GM23338 (cell line): ENCODE measurements around the gene RPTOR. TPM values are rescaled to one million over a fixed set of nuclear protein-coding genes. Genes with fewer than 3 reads are reported as not detected.

ENCODE experiments used
- ATAC-seq: fragments of 200-7000 bp; cut with Tn5 transposase; 3 replicates; pipeline ENCODE4 v1.9.1; 2020
- DNase-seq: peaks from one replicate; pipeline ENCODE4 v3.0.0-alpha.2; 2015; ENCODE audit warnings: low spot score
- H2AFZ ChIP-seq: fragments of 200-600 bp; sonication (generic); 2 replicates; pipeline ENCODE4 v1.8.0; 2016; ENCODE audit warnings: antibody characterized with exemption, mild to moderate bottlenecking, moderate library complexity
- H3F3A ChIP-seq: fragments of 200-600 bp; sonication (generic); replicated peaks from 2 replicates; pipeline ENCODE4 v1.8.0; 2017; ENCODE audit warnings: antibody characterized with exemption, mixed run types, low read depth
- H3K27ac ChIP-seq: fragments of 200-600 bp; sonication (generic); 2 replicates; pipeline ENCODE4 v1.6.1; 2016; ENCODE audit warnings: low read depth
- H3K27me3 ChIP-seq: fragments of 200-600 bp; sonication (generic); 2 replicates; pipeline ENCODE4 v1.8.0; 2016; ENCODE audit warnings: mild to moderate bottlenecking, mixed run types, moderate library complexity; ENCODE audit not compliant: insufficient read depth
- H3K36me3 ChIP-seq: fragments of 200-600 bp; sonication (generic); 2 replicates; pipeline ENCODE4 v1.8.0; 2016; ENCODE audit warnings: mild to moderate bottlenecking; ENCODE audit not compliant: insufficient read depth
- H3K4me1 ChIP-seq: fragments of 200-600 bp; sonication (generic); 2 replicates; pipeline ENCODE4 v1.8.0; 2016; ENCODE audit warnings: mild to moderate bottlenecking, moderate library complexity; ENCODE audit not compliant: insufficient read depth
- H3K4me2 ChIP-seq: fragments of 200-600 bp; sonication (generic); 2 replicates; pipeline ENCODE4 v1.7.1; 2017; ENCODE audit warnings: mixed run types
- H3K4me3 ChIP-seq: fragments of 200-600 bp; sonication (generic); 2 replicates; pipeline ENCODE4 v1.6.1; 2016; ENCODE audit warnings: mixed run types
- H3K79me2 ChIP-seq: fragments of 200-600 bp; sonication (generic); replicated peaks from 2 replicates; pipeline ENCODE4 v1.8.0; 2017; ENCODE audit warnings: mild to moderate bottlenecking; ENCODE audit not compliant: insufficient read depth
- H3K9me2 ChIP-seq: fragments of 200-600 bp; sonication (generic); 2 replicates; pipeline ENCODE4 v1.8.0; 2017; ENCODE audit not compliant: insufficient read depth
- H4K20me1 ChIP-seq: fragments of 200-600 bp; sonication (generic); replicated peaks from 2 replicates; pipeline ENCODE4 v1.8.0; 2017; ENCODE audit warnings: mild to moderate bottlenecking; ENCODE audit not compliant: insufficient read depth
- H3K27ac Mint-ChIP-seq: 2 replicates; pipeline ENCODE4 v1.8.0; 2020; ENCODE audit warnings: inconsistent platforms, mild to moderate bottlenecking, moderate library complexity, mixed read lengths
- H3K27me3 Mint-ChIP-seq: 3 replicates; pipeline ENCODE4 v1.8.0; 2022; ENCODE audit warnings: low read depth, mild to moderate bottlenecking, moderate library complexity, mixed read lengths, inconsistent platforms; ENCODE audit not compliant: insufficient read depth, poor library complexity
- H3K36me3 Mint-ChIP-seq: 3 replicates; pipeline ENCODE4 v1.8.0; 2021; ENCODE audit warnings: low read depth, mild to moderate bottlenecking, inconsistent platforms, moderate library complexity, mixed read lengths
- H3K4me1 Mint-ChIP-seq: 3 replicates; pipeline ENCODE4 v1.8.0; 2020; ENCODE audit warnings: mild to moderate bottlenecking, inconsistent platforms, mixed read lengths
- H3K4me3 Mint-ChIP-seq: 3 replicates; pipeline ENCODE4 v1.8.0; 2021; ENCODE audit warnings: moderate library complexity, mild to moderate bottlenecking, inconsistent platforms, mixed read lengths
- H3K9me3 Mint-ChIP-seq: 3 replicates; pipeline ENCODE4 v1.8.0; 2020; ENCODE audit warnings: moderate library complexity, mild to moderate bottlenecking, inconsistent platforms, mixed read lengths
- CREB1 ChIP-seq: fragments of 250-450 bp; sonication (Bioruptor Pico); IDR thresholded peaks from 2 replicates; pipeline ENCODE4 v1.5.0; 2020; ENCODE audit warnings: low read depth, mild to moderate bottlenecking, moderate library complexity
- CTCF ChIP-seq, 2 experiments: fragments of 200-600 bp in 1 of 2; sonication (generic) in 1 of 2; conservative IDR thresholded peaks; 2 replicates each; pipeline versions ENCODE4 v1.5.1 to v1.6.1; 2016 to 2017; ENCODE audit warnings: antibody characterized with exemption in 2 of 2, low read depth in 2 of 2, mild to moderate bottlenecking in 2 of 2, moderate library complexity in 1 of 2
- ETS1 ChIP-seq: IDR thresholded peaks from 2 replicates; pipeline ENCODE4 v1.6.1; 2016; ENCODE audit warnings: antibody characterized with exemption
- EZH2 ChIP-seq: fragments of 200-600 bp; sonication (generic); IDR thresholded peaks from one replicate; pipeline ENCODE4 v1.8.0; 2017; ENCODE audit warnings: antibody characterized with exemption, mild to moderate bottlenecking, low read depth; ENCODE audit not compliant: unreplicated experiment
- EZH2phosphoT487 ChIP-seq: fragments of 200-600 bp; sonication (generic); IDR thresholded peaks from one replicate; pipeline ENCODE4 v1.8.1; 2018; ENCODE audit warnings: antibody characterized with exemption; ENCODE audit not compliant: unreplicated experiment
- JUNB ChIP-seq: IDR thresholded peaks from one replicate; pipeline ENCODE4 v1.6.1; 2016; ENCODE audit warnings: antibody characterized with exemption; ENCODE audit not compliant: unreplicated experiment
- NANOG ChIP-seq: IDR thresholded peaks from 2 replicates; pipeline ENCODE4 v1.6.1; 2016; ENCODE audit warnings: antibody characterized with exemption, borderline replicate concordance
- POLR2AphosphoS5 ChIP-seq: IDR thresholded peaks from 2 replicates; pipeline ENCODE4 v1.6.1; 2016; ENCODE audit warnings: antibody characterized with exemption, low read depth
- REST ChIP-seq: IDR thresholded peaks from one replicate; pipeline ENCODE4 v1.6.1; 2018; ENCODE audit warnings: antibody characterized with exemption; ENCODE audit not compliant: unreplicated experiment
- STAT1 ChIP-seq: IDR thresholded peaks from one replicate; pipeline ENCODE4 v1.6.1; 2016; ENCODE audit warnings: antibody characterized with exemption; ENCODE audit not compliant: unreplicated experiment
- ZNF114 ChIP-seq: fragments of 250-450 bp; sonication (Bioruptor Pico); IDR thresholded peaks from 2 replicates; pipeline ENCODE4 v1.5.0; 2020; ENCODE audit warnings: mild to moderate bottlenecking, moderate library complexity
- ZNF331 ChIP-seq: fragments of 250-450 bp; sonication (Bioruptor Pico); IDR thresholded peaks from 2 replicates; pipeline ENCODE4 v1.5.0; 2020; ENCODE audit warnings: low read depth, mild to moderate bottlenecking, moderate library complexity
- ZNF462 ChIP-seq: fragments of 250-450 bp; sonication (Bioruptor Pico); IDR thresholded peaks from 2 replicates; pipeline ENCODE4 v1.5.0; 2020; ENCODE audit warnings: mild to moderate bottlenecking, moderate library complexity
- polyA plus RNA-seq: library from polyadenylated mRNA; unstranded; fragments of >200 nt; fragmentation: Nextera tagmentation; extraction: Ambion mirVana; gene quantifications from 2 replicates; pipeline ENCODE4 v1.2.1, GENCODE V29; 2016
- total RNA-seq: library from RNA; depleted of rRNA; stranded (reverse); fragments of >200 nt; shearing (Covaris generic); gene quantifications from 2 replicates; pipeline ENCODE4 v1.2.3, GENCODE V29; 2014

The RPTOR gene
- total and polyA plus RNA-seq, 2 experiments from 2014 or later, result 9.5 to 38.0 TPM

GRCh38 chr17:80850817-80851216 lies 306.2 kb downstream of the RPTOR start:
- Histone ChIP-seq H3F3A (no peaks in the 10 kb centered on the region), H3K27me3 (no peaks in the 10 kb centered on the region), H3K4me3 (no peak overlapping the region), H3K36me3 (no peaks in the 10 kb centered on the region), H3K27ac (no peak overlapping the region), H4K20me1 (no peaks in the 10 kb centered on the region), H3K4me2 (no peak overlapping the region), H3K9me2 (no peaks in the 10 kb centered on the region), H3K79me2 (no peaks in the 10 kb centered on the region), H2AFZ (no peak overlapping the region), H3K4me1 (no peaks in the 10 kb centered on the region)
- peaks cover 10% of the 10 kb centered on the region for H3K27me3 Mint-ChIP-seq
- H3K4me1 Mint-ChIP-seq, result peaks cover 24% of the 10 kb centered on the region
- ATAC-seq (no peak), DNase-seq (no peak)
- peaks cover 12% of the 10 kb centered on the region for H3K36me3 Mint-ChIP-seq
- TF ChIP-seq ETS1 (no peak), ZNF114 (CRISPR knock-in tag) (no peak), REST (no peak), POLR2AphosphoS5 (no peak), ZNF331 (no peak), ZNF462 (CRISPR knock-in tag) (no peak), CTCF (conservative IDR thresholded peaks at IDR 0.05; ENCODE audit: low read depth in 2 of 2) (no peak), CREB1 (CRISPR knock-in tag) (no peak), NANOG (no peak), JUNB (no peak), EZH2 (no peak), EZH2phosphoT487 (no peak), STAT1 (no peak)
- no peak overlapping the region for H3K27ac Mint-ChIP-seq
- no peak overlapping the region for H3K4me3 Mint-ChIP-seq
- no peaks in the 10 kb centered on the region for H3K9me3 Mint-ChIP-seq
